ENCODE measurements around the gene BDKRB1.

The BDKRB1 gene
- long read RNA-seq, donor 1, partial matches to known transcripts, result 0 of 5 reads
- long read RNA-seq, donor 1, other reads (novel, unspliced or antisense), result 5 of 5 reads
- long read RNA-seq, donor 2, result 0 reads
- long read RNA-seq, donor 3, result 0 reads
- long read RNA-seq, donor 4, partial matches to known transcripts, result 0 of 1 reads
- long read RNA-seq, donor 4, other reads (novel, unspliced or antisense), result 0 of 1 reads
- long read RNA-seq, donor 5, result 0 reads
- long read RNA-seq, donor 6, result 0 reads
- long read RNA-seq, donor 7, result 0 reads
- long read RNA-seq, donor 8, result 0 reads

GRCh38 chr14:96255501-96256366, at the start of gene BDKRB1:
BDKRB1 (plus strand) TSS chr14:96256210; CDS start chr14:96263683, 7,473 bp downstream.
- DNase-seq, result no peak

GRCh38 chr14:96206461-96206860, 49.5 kb upstream of the BDKRB1 start:
- DNase-seq, result no peak

DNA sequence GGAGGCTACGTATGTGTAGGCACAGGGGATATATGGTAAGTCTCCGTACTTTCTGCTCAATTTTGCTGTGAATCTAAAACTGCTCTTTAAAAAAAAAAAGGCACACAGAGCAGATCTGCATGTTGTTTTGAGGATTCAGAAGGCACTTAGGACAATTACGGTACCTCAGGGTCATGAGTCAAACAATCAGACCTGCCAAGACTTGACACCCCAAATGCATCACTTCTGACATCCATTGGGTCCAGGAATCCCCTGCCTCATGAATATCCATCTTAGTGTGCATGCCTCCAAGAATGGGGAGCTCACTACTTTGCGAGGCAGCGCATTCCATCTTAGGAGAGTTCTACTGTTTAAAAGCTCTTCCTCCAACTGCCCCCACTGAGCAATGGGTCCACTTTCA, 48.3 kb upstream of the BDKRB1 start:
- no peak for DNase-seq

DNA sequence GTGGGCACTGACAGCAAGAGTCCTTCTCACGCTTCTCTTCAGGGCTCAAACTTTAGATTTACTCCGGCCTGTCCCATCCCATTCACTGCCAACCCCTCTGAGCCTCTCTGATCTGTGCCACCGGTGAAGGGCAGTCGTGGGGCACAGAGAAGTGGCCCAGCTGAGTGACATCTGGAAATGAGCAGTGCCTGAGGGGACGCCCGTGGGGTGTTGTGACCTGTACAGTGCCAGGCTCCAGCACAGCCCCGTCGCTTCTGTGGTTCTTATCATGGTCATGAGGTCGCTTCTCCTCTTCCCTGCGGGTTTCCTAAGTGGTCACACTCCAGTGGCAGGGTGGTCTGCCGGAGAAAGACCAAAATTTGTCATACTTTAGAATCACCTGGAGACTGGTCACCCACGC, 47.3 kb upstream of the BDKRB1 start:
- DNase-seq, result no peak

GRCh38 chr14:96212140-96212539, 43.9 kb upstream of the BDKRB1 start:
- DNase-seq, result no peak

DNA sequence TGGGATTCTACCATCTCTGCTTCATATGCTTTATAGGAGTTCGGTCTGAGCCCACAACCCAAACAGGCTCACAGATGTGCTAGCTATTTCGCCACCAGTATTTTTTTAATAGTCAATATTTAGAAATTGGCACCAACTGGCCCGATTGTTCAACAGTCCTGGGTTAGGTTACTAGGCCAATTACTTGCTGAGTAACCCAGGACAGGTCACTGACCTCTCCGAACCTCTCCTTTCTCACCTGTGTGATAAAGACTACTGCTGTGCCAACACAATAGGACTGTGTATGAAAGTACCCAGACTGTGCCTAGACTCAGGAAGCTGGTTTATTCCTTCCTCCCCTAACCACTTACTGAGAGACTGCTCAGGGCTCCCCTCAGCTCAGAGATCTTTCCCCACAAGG, 43.1 kb upstream of the BDKRB1 start:
- DNase-seq, result no peak

- DNase-seq, result no peak
Measured at GRCh38 chr14:96213871-96214465, 42.0 kb upstream of the BDKRB1 start.

- no peak for DNase-seq
Measured at GRCh38 chr14:96214793-96215192, 41.2 kb upstream of the BDKRB1 start.

DNA sequence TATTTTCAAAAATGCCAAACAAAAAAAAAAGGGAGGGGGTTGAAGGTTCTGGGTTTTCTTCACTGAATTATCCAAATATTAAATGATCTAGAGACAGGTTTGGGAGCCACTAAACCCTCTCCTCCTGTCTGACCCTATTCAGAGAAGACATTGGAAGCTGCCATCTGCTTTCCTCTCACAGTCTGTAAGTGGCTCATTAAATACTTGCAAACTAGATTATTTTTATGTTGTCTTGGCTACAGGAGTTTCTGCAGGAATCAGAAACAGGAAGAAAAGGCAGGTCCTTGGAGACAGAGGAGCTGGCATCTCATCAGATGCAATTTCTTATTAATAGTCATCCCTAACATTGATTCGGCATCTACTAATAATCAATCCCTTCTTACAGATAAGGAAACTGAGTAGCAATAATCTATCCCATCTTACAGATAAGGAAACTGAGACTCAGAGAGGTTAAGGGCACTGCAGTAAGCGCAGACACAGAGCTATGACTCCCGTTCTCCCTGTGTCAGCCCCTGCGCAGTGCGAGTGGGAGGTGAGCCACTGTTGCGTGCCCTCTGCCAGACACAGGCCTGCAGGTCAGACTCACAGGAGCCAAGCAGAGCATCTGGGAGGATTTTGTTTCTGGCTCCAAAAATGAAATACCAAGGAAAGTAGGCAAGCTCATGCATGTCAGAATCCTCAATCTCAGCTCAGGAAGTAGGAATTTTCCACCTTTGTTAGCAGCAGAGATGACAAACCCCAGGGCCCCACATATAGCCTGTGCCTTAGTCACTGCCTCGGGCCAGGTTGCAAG, 40.4 kb upstream of the BDKRB1 start:
- no peak for DNase-seq

GRCh38 chr14:96216627-96217026, 39.4 kb upstream of the BDKRB1 start:
- no peak for DNase-seq

DNA sequence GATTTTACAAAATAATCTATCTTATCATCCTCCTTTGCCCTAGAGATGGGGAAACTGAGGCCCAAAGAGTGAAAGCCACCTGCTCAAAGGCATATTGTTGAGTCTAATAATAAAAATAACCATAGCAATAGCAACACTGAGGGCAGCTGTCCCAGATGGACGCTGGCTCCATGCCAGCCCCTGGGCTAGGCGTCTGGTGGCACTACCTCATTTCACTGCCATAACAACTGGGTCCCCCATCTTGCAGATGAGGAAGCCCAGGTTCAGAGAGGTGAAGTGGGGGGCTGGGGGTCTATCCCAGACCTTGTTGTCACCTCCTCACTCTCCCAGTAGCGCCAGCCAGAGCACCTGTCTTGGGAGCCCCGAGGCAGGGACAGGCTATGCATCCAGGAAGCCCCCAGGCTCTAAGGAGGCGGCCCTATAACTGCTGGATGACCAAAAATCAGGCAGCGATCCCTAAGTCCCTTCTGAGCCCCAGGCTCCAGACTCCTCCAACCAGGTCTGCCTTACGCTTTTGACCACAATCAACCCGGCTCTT, 38.6 kb upstream of the BDKRB1 start:
- no peak for DNase-seq

DNA sequence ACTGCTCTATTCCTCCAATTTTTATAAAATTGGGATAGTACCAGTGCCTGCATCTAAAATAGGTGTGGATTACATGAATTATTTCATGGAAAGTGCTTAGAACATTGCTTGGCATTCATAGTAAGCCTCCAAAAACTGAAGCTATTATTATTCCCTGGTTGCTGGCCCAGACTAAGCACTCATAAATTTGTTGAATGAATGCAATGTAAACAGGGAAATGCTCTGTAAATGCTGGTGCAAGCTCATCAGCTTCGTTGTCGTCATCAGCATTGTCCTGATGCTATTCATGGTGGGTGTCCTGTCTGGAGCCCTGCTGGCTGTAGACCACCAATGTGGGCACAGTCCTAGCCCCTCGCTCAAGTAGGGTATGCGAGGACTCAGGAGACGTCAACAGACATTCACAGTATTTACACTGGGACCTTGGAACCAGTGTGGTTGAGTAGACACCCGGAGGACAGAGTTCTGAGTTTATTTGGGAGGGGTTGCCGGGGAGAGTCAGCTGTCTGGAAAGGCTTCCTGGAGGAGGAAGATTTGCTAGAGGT, 34.8 kb upstream of the BDKRB1 start:
- no peak for DNase-seq

DNA sequence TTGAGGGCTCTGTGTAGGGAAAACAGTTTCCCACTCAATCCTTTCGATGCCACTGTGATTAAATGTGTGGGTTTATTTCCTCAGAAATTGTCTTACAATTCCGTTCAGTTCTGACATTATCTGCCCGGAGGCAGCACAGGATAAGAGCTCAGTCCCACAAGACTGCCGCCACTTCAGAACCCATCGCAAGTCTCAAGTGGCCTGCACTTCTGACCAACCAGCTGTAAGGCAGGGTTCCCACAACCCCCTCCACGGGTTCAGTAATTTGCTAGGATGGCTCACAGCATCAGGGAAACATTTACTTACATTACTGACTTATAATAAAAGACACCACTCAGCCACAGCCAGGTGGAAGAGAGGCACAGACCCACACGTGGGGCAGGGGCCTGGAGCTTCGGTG, 34.2 kb upstream of the BDKRB1 start:
- DNase-seq, result no peak

GRCh38 chr14:96224480-96225096, 31.4 kb upstream of the BDKRB1 start:
- no peak for DNase-seq

- DNase-seq, result no peak
Measured at GRCh38 chr14:96225213-96225612, 30.8 kb upstream of the BDKRB1 start.

- DNase-seq, result no peak
Measured at GRCh38 chr14:96225745-96226151, 30.3 kb upstream of the BDKRB1 start.

GRCh38 chr14:96227428-96227827, 28.6 kb upstream of the BDKRB1 start:
- no peak for DNase-seq

GRCh38 chr14:96229315-96229714, 26.7 kb upstream of the BDKRB1 start:
- DNase-seq, result no peak

DNA sequence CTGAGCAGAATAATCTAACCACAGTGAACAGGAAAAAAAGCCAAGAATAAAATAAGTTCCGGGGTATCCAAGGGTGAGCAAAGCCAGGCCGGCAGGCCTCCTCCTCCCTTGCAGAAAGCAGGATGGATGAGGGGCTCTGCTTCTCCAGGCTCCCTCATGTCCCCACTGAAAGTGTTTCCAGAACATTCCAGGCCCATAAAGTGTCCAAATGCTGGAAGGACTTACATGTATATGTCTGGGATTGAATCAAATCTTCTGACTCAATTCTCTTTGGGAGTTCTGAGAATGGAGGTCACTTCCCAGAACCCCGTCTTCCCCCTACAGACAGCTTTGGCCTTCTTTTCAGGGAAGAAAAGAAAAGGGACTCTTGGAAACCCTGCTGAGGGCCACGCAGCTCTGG, 25.0 kb upstream of the BDKRB1 start:
- no peak for DNase-seq

- no peak for DNase-seq
Measured at GRCh38 chr14:96231526-96232130, 24.4 kb upstream of the BDKRB1 start.

- DNase-seq, result no peak
Measured at GRCh38 chr14:96232506-96232905, 23.5 kb upstream of the BDKRB1 start.
